Iris pigment epithelial cell (primary cell): ENCODE data around the gene RGS11.

Experiments used
- DNase-seq: peaks from one replicate; pipeline ENCODE4 v3.0.0-alpha.2; 2011; ENCODE audit warnings: low read depth

The RGS11 gene

DNA sequence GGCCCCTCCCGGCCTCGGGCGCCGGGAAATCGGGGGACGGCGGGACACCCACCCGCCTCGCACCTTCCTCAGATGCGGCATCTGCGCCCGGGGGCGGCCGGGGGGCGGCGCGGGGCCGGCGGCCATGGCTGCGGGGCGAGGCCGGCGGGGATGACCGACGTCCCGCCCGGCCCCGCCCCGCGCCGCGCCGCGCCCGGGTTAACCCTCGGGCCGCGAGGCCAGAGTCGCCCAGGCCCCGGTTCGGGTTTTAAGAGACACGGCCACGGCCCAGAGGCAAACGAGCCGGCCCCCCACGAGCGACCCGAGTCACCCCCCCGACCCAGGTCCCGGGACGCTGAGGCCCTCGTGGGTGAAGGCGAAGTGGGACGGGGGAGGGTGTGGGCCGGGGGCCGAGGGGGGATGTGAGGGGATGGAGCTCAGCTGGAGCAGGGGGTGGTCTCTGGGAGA is at the start of gene RGS11:
Gene RGS11 (minus strand): TSS at position 159 of the 447 bp plus-strand sequence. CDS start 33 bp downstream, at position 126.
- DNase-seq: no peak

DNA sequence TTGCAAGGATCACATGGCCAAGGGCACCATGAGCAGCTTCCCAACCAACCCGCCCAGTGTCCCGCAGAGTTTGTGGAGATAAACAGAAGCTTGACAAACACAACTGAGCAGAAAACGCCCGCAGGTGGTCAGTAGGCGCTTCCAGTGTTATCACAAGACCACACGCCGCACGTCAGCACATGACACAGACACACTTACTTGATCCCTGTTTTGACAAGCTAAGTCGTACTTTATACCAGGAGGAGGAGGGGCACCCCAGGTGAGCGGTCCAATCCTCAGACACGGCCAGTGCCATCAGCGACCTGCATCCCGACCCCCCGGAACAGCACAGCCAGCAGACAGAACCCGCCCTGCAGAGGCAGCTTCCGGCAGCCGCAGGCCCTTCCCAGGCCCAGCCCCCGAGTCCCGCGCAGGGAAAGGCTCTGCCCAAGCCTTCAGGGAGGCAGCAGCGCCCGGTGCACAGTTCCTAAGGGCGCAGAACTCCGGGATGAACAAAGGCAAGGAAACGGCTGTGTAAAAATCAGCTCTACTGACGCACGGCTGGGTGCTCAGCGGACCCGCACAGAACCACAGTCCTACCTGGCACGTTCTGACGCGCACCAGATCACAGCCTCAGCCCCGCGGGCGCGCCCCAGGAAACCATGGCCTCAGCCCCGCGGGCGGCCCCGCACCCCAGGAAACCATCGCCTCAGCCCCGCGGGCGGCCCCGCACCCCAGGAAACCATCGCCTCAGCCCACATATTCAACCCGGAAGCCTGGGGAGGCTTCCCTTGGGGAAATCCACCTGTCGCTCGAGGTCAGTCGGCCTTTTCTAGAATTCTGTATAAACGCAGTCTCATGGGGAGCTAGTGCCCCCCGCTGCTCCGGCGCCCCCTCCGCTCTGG is 48.9 kb upstream of the RGS11 start:
- no peak for DNase-seq

DNA sequence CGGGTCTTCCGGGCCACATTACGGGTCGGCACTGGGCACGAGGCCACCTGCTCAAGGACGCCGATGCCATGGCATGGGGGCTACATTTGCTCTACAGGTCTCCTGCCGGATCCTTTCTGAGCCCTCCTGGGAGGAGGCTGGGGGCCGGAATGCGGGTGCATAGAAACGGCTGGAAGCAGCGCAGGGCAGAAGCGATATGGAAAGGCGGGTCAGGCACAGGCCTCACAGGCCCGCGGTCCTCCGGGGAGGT is 48.4 kb upstream of the RGS11 start:
- no peak for DNase-seq

DNA sequence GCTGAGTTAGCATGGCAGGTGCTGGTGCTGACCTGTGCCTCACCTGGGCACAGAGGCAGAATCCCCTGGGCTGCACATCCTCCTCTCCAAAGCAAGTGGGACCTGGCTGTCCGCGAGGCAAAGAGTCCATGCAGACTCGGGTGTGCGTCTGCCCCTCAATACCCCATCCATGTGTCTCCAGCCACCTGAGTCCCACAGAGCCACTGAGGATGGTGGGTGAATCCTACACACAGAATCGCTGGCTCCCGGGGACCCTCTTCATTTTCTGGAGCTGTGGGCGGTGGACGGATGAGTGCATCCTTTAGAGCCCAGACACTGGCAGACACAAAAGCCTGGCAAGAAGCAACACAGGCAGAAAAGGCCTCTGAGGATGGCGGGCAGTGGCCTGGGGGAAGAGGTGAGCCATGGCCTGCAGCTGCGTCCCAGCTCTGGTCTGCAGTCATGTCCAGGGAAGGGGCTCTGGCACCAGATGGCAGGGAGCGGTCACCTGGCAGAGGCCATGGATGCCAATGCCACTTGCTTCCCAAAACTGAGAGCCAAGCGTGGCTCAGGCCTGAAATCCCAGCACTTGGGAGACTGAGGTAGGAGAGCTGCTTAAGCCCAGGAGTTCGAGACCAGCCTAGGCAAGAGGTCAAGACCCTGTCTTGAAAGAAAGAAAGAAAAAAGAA is 46.9 kb upstream of the RGS11 start:
- DNase-seq: no peak

DNA sequence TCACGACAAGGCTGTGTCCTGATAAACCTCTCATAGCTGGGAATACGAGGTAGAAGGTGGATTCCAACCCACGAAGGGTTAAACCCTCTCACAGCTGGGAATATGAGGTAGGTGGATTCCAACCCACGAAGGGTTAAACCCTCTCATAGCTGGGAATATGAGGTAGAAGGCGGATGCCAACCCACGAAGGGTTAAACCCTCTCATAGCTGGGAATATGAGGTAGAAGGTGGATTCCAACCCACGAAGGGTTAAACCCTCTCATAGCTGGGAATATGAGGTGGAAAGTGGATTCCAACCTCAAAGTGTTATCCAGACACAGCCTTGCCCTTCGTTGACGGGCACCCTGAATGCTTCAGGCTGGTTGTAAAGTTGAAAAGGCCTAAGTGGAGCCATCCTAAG is 45.8 kb upstream of the RGS11 start:
- no peak for DNase-seq

DNA sequence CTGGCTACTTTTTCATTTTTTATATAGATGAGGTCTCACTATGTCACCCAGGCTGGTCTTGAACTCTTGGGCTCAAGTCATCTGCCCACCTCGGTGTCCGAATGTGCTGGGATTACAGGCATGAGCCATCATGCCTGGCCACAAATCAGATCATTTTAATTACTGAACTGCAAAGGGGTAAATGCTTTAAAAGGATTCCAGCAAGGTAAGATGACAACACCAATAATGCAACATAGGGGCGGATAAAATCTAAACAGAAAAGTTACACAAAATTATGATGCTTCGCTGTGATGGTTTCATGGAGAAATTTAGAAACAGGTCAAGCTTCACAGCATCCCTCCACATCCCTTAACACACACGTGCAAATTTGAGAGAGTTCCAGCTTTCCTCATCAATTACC is 44.5 kb upstream of the RGS11 start:
- DNase-seq: no peak

DNA sequence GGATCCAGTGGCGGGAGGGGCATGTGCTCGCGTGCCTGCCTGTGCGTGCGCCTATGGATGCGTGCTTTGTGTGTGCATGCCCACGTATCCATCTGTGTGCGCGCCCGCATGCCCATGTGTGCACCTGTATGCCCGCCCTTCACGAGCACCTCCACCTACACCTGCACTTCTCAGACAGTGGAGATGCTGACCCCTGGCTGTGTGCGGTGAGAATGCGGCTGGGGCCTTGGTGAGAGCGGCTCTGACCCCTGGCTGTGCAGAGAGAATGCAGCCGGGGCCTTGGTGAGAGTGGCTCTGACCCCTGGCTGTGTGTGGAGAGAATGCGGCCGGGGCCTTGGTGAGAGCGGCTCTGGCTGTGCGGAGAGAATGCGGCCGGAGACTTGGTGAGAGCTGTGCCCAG is 42.9 kb upstream of the RGS11 start:
- no peak for DNase-seq

DNA sequence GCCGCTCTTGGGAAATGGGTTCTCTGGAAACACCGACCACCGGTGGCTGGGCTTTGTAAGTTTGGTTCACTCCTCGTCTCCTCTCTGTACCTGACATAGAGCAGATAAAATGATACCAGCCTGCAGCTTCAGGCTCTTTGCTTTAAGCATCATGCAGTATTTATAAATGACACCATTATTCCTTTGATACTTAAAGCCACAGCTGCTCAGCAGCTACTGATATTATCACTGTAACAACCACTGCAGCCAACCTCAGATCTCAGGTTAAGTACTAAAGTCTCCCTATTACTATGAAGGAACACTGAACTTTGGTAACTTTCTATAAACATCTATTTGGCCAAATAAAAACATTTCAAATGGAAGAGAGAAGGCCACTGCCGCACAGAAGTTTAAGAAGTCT is 41.8 kb upstream of the RGS11 start:
- no peak for DNase-seq

DNA sequence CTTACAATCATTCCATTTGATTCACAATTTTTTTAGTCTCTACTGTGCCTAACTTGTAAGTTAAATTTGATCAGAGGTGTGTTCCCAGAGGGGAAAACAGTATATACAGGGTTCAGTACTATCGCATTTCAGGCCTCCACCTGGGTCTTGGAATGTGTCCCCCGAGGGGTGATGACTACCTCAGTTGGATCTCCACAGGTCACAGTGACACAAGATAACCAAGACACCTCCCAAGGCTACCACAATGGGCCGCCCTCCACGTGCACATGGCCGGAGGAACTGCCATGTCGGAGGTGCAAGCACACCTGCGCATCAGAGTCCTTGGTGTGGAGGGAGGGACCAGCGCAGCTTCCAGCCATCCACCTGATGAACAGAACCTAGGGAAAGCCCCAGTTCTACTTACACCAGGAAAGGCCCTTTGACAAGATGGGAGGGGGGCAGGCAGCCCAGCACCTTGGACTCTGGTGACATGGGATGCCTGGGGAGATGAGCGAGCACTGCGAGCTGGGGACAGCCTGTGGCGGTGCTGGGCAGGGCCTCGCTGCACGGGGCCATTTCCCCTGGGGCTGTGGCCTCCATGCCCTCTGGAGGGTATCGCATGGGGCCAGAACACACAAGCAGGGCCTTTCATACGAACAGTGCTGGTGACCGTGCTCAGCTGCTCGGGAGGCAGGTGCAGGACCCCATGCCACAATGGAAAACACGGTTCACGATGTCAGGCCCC is 41.2 kb upstream of the RGS11 start:
- no peak for DNase-seq

DNA sequence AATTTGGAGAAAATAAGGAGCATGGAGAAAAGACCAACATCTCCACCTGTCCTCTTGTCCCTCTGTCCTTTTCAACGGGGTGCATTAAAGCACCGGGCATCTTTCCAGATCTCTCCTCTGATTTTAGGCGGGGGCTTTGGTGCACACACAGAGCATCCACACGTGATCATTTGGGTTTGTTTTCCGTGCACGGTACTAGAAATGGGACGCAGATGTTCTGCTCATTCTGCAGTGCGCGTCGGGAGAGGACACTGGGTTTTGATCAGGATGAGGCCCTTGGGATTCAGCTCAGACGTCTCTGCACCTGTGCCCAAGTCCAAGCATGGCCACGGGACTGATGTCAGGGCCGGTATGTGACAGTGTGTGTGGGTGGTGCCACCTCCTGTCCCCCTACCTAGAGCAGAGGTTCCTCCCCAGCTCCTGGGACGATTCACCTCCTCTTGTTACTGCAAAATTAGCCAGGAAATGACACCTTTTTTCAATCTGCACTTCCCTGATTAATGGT is 39.1 kb upstream of the RGS11 start:
- DNase-seq: no peak

DNA sequence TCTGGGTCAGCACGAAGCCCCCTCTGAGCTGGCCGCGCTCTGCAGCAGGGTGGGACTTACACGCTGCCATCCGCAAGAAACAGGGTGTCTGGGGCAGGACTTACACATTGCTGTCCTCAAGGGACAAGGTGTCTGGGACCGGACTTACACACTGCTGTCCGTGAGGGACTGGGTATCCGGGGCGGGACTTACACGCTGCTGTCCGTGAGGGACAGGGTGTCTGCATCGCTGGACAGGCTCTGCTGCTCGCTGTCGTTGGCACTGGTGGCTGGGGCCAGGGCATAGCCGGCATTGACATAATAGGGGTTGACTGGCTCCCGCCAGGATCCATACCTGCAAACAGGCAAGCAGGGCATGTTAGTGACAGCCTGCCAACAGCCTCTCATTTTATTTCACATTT is 38.6 kb upstream of the RGS11 start:
- no peak for DNase-seq

DNA sequence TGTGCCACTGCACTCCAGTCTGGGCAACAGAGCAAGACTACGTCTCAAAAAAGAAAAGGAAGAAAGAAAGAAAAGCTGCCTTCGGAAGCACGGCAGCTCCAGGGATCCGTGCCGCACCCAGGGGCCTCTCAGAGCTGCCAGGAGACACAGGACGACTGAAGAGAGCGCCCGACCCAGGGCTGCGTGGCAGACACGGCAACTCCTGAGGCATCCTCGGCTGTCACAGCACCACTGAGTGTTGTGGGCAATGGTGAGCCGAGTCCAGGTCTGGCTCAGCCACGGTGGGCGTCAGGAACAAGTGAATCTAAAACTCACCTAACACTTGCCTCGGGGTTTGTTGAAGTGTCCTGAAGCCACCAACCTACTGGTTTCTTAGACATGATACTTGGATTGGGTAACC is 36.0 kb upstream of the RGS11 start:
- no peak for DNase-seq

DNA sequence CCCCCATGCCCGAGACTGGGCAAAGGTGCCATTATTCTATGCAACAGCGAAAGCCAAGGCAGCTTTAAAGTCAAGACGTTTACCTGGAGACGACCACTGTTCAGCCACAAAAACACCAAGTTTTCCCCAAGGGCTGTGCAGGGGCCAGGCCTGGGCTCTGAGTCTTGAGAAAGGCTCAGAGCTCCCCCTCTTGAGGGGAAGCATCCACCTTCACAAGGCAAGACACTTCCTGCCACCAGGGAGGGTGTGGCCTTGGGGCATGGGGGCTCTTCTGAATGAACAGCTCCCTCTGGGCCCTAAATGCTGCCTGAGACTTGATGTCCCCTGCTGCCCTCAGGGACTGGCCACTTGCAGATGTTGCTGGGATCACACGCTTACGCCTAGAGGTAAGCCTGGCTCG is 33.7 kb upstream of the RGS11 start:
- no peak for DNase-seq

DNA sequence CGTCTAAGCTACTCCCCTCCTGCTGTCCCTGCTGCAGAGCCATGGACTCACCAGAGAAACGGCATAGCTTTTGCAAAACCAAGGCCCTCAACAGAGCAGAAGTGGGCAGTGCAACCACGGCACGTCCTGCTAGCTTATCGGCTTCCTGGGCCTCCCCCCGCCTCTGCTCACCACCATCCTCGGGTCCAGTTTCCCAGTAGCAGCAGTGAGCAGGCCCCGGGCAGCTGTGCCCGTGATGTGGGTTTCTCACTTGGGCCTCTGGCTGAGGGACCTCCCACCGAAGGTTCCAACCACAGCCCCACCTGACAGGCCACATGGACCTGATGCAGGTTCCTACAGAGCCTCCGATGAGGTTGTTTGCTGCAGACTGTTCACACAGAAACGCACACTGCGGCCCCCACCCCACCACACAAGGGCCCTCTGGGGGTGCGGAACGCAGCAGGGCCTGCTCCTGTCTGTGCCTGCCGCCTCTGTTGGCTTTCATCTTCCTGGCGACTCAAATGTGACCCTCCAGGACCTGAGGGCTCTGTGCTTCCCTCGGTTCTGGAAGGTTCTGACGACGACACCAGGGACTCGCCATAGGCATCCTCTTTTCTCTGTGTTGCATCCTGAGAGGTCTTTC is 32.1 kb upstream of the RGS11 start:
- DNase-seq: no peak

DNA sequence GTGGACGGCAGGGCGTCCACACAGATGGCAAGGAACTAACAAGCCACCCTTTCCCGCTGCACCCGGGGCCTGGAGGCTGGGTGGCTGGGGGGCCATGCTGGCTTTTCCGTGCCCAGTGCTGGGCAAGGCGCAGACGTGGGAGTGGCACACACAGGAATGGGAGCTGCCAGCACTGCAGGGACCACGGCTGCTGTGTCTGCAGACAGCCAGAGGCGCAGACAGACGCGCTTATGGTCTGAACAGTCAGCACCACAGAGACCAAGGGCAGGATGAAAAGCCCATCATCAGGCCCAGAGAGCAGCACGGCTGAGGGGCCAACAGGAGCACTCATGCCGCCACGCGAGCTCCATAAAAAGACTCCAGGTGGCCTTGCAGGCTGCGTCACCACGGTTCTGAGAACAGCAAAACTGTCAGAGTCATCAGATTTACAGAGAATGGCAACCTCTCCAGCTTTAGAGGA is 31.2 kb upstream of the RGS11 start:
- no peak for DNase-seq

DNA sequence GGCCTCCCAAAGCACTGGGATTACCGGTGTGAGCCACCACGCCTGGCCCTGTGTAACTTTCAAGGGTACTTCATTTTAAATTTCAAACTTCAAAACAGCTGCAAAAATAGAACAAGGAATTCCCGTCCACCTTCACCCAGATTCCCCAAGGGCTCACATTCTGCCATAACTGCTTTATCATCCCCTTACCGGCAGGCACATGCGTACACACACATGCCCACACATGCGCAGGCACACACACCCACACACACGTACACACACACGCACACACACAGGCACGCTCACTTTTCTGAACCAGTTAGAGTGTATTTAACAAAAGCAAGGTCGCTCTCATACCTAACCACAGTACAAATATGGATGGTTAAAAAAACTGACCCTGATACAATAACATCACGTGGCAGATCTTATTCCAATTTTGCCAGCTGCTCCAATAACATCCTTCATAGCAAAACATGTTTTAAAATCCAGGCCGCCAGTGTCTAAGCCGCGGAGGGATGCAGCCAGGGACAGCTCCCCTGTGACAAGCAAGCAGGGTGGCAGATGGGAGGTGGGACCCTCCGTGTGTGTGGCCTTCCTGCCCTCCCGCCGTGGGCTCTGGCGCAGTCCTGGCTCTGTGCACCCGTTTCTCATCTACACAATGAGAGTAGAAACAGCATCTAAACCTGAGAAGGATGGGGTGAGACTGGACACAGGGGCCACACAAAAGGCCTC is 30.3 kb upstream of the RGS11 start:
- no peak for DNase-seq

DNA sequence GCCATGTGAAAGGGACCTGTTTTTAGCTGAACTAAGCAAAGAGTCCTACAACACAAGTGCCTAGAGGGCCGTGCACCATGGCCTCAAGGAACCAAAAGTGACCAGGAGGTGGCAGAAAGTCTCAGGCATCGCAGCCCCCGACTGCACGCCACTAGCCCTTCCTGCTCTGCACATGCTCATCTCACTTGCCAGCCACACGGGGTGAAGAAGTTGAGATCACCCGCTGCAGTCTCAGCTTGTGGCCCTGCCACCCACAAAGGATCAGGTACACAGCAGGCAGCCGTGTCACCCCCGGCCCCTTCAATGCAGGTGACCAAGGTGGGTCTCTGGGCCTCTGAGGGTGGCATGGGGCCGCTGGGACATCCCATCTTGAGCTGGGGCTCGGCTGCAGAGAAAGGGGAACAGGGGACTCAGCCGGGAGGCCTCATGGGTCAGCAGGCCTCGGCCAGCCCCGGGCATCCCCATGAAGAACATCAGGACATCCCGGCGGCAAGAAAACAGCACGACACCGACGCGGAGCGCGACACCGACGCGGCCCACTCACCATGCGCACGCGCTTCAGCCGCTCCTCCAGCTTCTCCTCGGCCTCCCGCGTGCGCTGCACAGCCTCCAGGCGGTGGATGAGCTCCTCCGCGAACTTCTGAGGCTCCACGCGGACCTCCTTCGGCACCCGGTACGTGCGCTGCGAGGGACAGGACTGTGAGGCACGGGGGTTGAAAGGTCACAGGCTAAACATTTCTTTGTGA is 28.2 kb upstream of the RGS11 start:
- no peak for DNase-seq

DNA sequence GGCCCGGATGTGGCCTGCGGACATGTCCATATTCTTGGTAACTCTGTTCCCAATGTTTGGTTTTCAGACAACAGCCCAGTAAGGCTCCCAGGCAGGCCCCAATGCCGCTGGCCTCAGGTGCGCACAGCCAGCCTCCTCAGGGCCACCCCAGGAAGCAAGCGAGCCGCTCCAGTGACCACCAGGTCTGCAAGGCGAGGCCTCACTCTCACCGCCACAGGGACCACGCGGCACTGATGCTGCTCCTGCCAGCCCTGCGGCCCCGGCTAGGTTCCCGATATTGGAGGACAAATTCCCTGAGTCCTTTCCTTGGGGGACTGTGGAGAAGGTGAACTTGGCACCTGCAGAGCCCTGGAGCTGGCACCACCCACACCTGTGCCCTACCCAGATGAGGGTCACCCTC is 26.2 kb upstream of the RGS11 start:
- no peak for DNase-seq

DNA sequence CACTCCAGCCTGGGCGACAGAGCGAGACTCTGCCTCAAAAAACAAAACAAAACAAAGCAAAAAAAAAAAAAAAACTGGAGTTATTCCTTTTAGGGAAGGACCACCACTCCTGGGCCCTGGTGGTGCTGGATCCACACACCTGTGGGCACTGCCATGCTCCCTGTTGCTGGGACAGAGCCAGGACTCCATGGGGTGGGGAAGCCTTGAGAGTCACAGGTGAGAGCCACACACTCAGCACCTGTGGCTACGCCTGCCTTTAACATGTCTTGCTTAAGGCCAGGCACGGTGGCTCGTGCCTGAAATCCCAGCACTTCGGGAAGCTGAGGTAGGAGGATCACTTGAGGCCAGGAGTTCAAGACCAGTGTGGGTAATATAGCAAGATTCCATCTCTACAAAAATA is 25.5 kb upstream of the RGS11 start:
- no peak for DNase-seq

DNA sequence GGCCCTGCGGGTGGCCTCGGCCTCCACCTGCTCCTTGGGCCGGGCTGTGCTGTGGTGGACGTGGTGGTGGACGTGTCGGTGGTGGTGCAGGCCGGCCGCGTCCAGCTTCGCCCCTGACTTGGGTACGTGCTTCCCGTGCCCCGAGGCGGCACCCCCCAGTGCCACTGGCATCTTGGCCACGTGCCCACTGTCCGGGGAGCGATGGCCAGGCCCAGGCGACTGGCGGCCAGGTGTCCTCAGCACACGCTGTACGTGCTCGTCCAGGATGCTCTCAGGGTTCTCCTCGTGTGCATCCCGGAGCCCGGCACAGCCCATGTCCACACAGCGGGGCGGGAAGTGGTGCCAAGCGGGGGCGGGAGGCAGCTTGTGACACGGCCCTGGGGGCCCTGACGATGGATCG is 22.1 kb upstream of the RGS11 start:
- no peak for DNase-seq
